ES-I3 (cell line): ENCODE data around the gene IMP3.
A peak's percentile ranks its signal among the peaks of the same experiment; 100 is the strongest.
"Not testable (repeated sequence)": the region's sequence is repeated elsewhere in the genome, so short reads cannot be mapped to it uniquely, and the experiment has no call there.

ENCODE experiments used
- H3K36me3 ChIP-seq: 2 replicates; pipeline ENCODE4 v1.6.1; 2013; ENCODE audit warnings: mild to moderate bottlenecking, low read length, control low read depth, moderate library complexity; ENCODE audit not compliant: insufficient read depth
- H3K4me1 ChIP-seq: 2 replicates; pipeline ENCODE4 v1.6.1; 2013; ENCODE audit warnings: mild to moderate bottlenecking, control low read depth, low read length; ENCODE audit not compliant: insufficient read depth
- H3K9ac ChIP-seq: 2 replicates; pipeline ENCODE4 v1.6.1; 2013; ENCODE audit warnings: low read depth, mild to moderate bottlenecking, low read length, moderate library complexity
- H3K9me3 ChIP-seq: 2 replicates; pipeline ENCODE4 v1.6.1; 2013; ENCODE audit warnings: mild to moderate bottlenecking, low read length, moderate library complexity; ENCODE audit not compliant: control insufficient read depth, insufficient read depth

The IMP3 gene, protein sequence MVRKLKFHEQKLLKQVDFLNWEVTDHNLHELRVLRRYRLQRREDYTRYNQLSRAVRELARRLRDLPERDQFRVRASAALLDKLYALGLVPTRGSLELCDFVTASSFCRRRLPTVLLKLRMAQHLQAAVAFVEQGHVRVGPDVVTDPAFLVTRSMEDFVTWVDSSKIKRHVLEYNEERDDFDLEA

DNA sequence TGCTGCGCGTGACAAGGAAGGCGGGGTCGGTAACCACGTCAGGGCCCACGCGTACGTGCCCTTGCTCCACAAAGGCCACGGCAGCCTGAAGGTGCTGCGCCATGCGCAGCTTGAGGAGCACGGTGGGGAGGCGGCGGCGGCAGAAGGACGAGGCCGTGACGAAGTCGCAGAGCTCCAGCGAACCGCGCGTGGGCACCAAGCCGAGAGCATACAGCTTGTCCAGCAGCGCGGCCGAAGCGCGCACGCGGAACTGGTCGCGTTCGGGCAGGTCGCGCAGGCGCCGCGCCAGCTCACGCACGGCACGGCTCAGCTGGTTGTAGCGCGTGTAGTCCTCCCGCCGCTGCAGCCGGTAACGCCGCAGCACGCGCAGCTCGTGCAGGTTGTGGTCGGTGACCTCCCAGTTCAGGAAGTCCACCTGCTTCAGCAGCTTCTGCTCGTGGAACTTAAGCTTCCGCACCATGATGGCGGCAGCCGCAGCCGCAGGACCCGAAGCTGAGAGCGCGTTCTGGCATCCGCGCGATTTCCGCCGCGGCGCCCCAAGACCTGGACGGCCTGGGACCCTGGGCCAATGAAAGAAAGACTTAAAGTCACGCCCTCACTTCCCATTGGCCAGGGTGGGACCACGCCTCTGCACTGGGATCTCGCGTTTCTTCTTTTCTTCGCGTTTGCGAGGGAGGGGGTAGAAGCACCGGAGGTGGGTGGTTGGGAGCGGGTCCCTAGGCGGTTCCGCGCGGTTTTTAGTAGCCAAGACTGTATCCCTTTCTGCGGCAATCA, at the start of gene IMP3:
Gene IMP3, minus strand, starts transcription at position 516 of the 774 bp plus-strand sequence. Its CDS starts 56 bp downstream, at position 460.
- Histone ChIP-seq H3K36me3 (no peaks in the 10 kb centered on the region), H3K9me3 (no peaks in the 10 kb centered on the region), H3K9ac (peak within 1 kb of the TSS; percentile 59), H3K4me1 (peaks cover 10% of the 10 kb centered on the region; the same call in 1 of the 2 replicates)

DNA sequence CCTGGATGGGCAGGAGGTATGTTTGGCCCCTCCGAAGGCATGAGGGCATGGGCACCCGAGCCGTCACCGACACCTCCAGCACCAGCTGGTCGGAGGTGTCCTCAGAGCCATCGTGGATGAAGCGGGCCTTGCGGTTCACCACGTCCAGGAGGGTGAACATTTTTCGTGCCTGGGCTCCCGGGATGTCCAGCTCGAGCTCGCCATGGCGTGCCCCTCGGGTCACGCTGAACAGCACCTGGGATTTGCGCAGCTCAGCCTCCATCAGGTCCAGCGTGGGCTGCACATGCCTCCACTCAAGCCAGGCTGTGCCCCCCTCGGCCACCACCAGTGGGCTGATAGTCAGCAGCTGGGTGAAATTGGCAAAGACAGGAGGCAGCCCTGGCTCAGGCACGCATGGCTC, 49.4 kb upstream of the IMP3 start:
- not testable (repeated sequence) for H3K9ac ChIP-seq, H3K9me3 ChIP-seq, H3K36me3 ChIP-seq
- H3K4me1 ChIP-seq: peaks cover 13% of the 10 kb centered on the region

DNA sequence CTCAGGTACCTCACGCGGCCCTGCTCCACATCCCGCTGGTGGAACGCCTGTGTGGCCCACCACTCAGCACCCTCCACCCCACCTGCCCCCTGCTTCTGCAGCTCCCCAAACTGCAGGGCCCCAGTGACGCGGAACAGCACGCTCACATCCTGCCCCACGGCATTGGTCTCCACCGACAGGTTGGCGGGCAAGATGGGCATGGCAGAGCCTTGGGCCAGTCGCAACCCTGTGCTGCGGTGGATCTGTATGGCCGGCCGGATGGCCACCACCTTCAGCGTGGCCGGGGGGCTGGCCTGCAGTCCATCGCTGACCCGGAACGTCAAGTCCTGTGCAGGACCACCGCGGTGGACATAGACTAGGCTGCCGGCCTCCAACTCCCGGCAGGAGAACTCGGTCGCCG, 48.8 kb upstream of the IMP3 start:
- Histone ChIP-seq H3K9me3 (no peaks in the 10 kb centered on the region), H3K4me1 (peaks cover 11% of the 10 kb centered on the region; the same call in 1 of the 2 replicates), H3K9ac (no peak overlapping the region), H3K36me3 (no peaks in the 10 kb centered on the region)

DNA sequence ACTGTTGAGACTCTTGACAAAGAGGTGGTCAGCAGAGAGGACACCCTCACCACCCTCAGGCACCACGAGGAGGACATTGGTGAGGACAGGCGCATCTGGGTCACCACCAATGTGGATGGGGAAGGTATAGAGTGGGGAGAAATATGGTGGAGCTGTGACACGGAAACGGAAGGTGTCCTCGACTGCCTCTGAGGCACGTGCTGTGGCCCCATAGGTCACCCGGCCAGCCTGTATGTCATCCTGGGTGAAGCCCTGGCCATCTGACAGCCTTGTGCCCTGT, 48.2 kb upstream of the IMP3 start:
- no peak overlapping the region for H3K9ac ChIP-seq
- H3K4me1 ChIP-seq: peaks cover 5% of the 10 kb centered on the region; the same call in 1 of the 2 replicates
- H3K9me3 ChIP-seq: no peaks in the 10 kb centered on the region
- no peaks in the 10 kb centered on the region for H3K36me3 ChIP-seq

DNA sequence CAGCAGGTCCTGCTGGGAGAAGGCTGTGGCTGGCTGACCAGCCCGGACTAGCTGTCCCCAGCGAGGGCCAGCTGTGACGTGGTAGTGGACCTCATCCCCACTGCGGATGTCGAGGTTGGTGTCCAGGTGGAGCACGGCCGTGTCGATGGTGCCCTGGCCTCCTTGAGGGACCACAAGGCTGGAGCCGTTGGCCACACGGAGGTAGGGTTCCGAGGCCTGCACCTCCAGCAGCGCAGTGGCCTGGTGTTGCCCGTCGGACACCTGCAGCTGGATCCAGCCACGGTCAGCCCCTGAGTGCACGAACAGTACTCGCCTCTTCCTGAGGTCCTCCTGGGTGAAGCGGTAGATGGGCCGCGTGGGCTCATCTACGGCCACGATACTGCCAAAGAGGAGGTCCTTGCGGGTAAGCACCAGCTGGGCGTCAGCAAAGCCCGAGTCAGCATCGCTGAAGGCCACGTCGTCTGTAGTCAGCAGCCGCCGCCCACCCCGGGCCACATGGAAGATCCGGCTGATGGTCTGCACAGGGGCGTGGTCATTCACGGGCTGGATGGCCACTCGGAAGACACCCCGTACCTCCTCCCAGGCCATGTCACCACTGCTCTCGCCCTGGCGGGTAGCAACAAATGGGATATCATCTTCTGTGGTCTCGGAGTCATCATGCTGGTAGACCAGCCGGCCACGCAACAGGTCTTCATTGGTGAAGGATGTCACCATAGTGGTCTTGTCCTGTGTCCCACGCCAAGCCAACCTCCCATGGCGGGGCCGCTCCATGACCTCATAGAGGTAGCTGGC, 47.7 kb upstream of the IMP3 start:
- Histone ChIP-seq H3K4me1 (0 out of 2 replicates have a peak, but pooled peaks cover 4% of the 10 kb centered on the region), H3K9me3 (no peaks in the 10 kb centered on the region), H3K9ac (no peak overlapping the region), H3K36me3 (no peaks in the 10 kb centered on the region)

DNA sequence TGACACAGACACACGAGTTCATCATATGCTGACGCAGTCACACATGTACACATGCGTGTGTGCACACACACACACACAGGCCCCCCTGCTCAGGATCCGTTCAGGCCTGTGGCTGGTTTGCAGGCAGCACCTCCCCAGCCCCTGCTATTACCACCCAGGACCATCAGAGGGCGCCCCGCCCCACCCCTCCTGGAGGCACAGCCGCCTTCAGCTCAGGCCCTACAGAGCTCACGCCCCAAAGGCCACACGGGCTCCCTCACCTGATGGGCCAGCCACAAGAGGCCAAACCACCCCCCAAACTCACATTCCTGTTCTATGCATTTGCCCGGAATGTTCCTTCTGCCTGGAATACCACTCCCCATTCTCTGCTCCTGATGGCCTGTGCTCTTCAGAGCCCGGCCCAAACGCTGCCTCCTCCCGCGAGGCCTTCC, 46.2 kb upstream of the IMP3 start:
- not testable (repeated sequence) for H3K9ac ChIP-seq, H3K9me3 ChIP-seq, H3K36me3 ChIP-seq, H3K4me1 ChIP-seq

DNA sequence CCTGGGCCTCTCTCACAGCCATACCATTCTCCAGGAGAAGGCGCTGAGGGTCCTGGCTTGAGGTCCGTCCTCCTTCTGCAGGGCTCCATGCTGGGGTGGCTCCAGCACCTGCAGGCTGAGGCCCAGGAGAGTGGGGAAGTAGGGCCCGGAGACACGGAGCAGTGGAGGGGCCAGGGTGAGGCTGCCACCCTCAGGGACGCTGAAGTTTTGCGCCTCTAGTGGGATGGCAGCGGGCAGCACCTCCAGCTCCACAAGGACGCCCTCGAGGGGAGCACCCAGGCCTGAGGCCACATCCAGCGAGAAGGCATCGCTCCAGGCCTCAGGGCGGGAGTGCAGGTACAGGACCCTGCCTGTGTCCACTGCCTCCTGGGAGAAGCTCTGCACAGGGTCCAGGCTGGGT, 45.2 kb upstream of the IMP3 start:
- H3K9me3 ChIP-seq: no peaks in the 10 kb centered on the region
- H3K9ac ChIP-seq: no peak overlapping the region
- 0 out of 2 replicates have a peak, but pooled peaks cover 4% of the 10 kb centered on the region for H3K4me1 ChIP-seq
- H3K36me3 ChIP-seq: no peaks in the 10 kb centered on the region

DNA sequence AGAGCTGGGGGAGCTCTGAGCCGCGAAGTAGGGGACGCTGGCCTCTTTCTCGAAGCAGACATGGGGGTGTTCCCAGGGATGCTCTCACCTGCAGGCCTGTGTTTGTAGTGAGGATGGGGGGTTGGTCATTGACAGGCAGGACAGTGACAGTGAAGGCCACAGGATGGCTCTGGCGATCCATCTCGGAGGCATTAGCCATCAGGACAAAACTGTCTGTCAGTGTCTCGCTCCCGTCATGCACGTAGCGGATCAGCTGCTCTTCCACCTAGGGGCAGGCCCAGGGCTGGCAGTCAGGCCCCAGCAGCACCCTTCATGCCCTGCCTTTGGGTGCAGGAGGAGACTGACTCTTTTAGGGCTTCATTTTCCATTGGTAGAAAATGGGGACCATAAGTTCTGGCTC, 44.6 kb upstream of the IMP3 start:
- 0 out of 2 replicates have a peak, but pooled peaks cover 4% of the 10 kb centered on the region for H3K4me1 ChIP-seq
- no peak overlapping the region for H3K9ac ChIP-seq
- no peaks in the 10 kb centered on the region for H3K36me3 ChIP-seq
- H3K9me3 ChIP-seq: no peaks in the 10 kb centered on the region

DNA sequence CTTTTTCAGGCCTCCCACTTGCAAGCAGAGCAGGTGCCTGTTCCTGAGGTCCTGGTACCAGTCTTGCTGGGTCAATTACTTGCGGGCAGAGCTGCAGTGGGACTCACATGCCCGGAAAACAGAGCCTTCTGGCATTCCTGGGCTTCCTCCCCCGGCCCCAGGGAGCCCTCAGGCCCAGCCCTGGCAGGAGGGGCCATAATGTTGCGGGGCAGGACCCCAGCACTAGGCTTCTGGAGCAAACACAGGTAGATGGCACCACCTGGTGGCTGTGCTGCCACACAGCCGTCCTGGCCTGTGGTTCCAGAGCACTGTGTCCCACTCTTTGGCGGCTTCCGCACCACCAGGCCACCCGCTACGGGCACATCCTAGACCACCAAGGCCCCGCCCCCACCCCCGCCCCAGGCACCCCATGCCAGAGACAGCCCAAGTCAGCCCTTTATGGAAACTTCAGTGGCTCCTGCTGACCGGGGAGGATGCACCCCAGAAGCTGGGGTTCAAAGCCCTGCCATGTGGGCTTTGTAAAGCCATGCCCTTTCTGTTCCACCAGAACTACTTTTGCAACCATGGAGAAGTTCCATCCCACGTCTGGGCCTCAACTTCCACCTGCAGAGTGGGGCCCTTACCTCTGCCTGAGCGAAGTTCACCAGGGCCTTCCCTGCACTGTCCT, 43.8 kb upstream of the IMP3 start:
- H3K9ac ChIP-seq, H3K4me1 ChIP-seq, H3K36me3 ChIP-seq, H3K9me3 ChIP-seq: not testable (repeated sequence)

DNA sequence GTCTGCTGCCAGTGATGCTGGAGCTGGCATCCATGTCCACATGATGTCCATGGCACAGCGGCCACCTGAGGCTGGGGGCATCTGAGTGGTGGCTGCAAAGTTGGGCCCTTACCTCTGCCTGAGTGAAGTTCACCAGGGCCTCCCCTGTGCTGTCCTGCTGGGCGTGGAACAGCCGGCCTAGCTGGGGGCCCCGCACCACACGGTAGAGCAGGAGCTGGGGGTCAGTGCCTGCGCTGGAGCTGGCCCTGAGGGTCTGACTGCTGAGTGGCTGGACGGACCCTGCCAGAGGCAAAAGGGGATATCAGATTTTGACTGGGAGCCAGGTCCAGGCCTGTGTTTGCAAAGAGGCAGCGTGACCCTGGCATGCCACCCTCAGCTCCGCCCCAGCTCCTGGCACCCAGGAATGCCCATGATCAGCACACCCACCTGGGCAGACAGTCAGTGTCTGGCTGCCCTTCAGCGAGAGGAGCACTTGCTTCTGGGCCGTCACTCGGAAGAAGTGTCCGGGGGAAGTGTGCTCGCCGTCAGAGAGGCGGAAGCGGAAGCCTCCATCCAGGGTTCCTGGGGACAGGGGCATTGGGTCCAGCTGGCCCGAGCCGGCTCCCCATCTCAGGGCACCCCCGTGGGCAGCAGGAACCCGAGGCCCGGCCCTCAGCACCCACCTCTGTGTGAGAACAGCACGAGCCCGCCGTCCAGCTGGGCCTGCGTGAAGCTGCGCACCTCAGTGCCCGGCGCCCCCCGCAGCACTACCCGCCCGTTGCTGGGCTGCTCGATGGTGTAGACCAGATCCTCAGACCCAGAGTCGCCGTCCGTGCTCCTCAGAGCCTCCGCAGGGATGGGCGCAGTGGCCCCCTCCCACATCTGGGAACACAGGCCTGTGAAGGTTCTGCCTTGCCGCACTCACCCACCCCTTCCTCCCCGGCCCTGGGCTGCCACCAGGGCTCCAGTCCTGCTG, 42.4 kb upstream of the IMP3 start:
- Histone ChIP-seq H3K36me3 (no peaks in the 10 kb centered on the region), H3K4me1 (0 out of 2 replicates have a peak, but pooled peaks cover 4% of the 10 kb centered on the region), H3K9ac (no peak overlapping the region), H3K9me3 (no peaks in the 10 kb centered on the region)

DNA sequence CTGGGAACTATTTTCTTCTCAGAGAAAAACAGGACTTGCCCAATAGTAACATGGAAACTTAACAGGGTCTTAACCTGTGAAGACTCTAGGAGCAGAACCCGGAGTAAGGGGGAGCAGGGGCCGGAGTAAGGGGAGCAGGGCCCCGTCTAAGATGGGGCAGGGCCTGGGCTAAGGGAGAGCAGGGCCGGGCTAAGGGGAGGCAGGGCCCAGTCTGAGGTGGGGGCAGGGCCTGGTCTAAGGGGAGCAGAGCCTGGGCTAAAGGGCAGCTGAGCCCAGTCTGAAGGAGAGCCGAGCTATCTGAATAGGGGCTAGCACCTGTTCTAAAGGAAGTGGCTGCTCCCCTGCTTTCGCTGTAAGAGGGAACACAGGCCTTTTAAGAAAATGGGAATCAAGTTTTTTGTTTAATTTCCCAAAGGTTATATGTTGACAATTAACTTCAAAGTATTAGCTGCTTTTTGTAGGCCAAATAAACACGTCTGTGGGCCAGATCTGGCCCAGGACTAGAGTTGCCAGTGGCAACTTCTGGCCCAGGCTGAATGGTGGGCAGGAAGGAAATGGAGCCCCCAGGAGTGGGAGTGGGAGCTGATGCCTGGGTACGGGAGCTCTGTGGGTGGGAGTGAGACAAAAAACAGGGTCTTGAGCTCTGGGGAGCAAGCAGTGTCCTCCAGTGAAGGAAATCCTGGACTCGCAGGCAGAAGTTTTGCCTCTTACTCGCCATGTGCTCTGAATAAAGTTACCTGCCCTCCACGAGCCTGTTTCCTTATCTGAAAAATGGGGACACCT, 40.2 kb upstream of the IMP3 start:
- 0 out of 2 replicates have a peak, but pooled peaks cover 4% of the 10 kb centered on the region for H3K4me1 ChIP-seq

DNA sequence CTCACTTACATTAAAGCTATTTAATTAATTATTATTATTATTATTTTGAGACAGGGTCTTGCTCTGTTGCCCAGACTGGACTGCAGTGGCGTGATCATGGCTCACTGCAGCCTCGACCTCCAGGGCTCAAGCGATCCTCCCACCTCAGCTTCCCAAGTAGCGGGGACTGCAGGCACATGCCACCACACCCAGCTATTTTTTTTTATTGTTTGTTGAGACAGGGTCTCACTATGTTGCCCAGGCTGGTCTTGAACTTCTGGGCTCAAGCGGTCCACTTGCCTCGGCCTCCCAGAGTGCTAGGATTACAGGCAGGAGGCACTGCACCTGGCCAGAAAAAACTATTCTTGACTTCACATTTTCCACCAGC, 38.3 kb upstream of the IMP3 start:
- H3K9ac ChIP-seq, H3K9me3 ChIP-seq, H3K36me3 ChIP-seq, H3K4me1 ChIP-seq: not testable (repeated sequence)

More for the DNA sequence above, 40.2 kb upstream of the IMP3 start:
- H3K9ac ChIP-seq: no peak overlapping the region; the same call in 1 of the 2 replicates
- no peaks in the 10 kb centered on the region for H3K9me3 ChIP-seq
- no peaks in the 10 kb centered on the region for H3K36me3 ChIP-seq
